GM23338 (cell line): ENCODE data around the gene CCDC28B. TPM values are rescaled to one million over a fixed set of nuclear protein-coding genes. Genes with fewer than 3 reads are reported as not detected.

Source experiments
- ATAC-seq: fragments of 200-7000 bp; cut with Tn5 transposase; 3 replicates; pipeline ENCODE4 v1.9.1; 2020
- DNase-seq: peaks from one replicate; pipeline ENCODE4 v3.0.0-alpha.2; 2015; ENCODE audit warnings: low spot score
- H2AFZ ChIP-seq: fragments of 200-600 bp; sonication (generic); 2 replicates; pipeline ENCODE4 v1.8.0; 2016; ENCODE audit warnings: antibody characterized with exemption, mild to moderate bottlenecking, moderate library complexity
- H3F3A ChIP-seq: fragments of 200-600 bp; sonication (generic); replicated peaks from 2 replicates; pipeline ENCODE4 v1.8.0; 2017; ENCODE audit warnings: antibody characterized with exemption, mixed run types, low read depth
- H3K27ac ChIP-seq: fragments of 200-600 bp; sonication (generic); 2 replicates; pipeline ENCODE4 v1.6.1; 2016; ENCODE audit warnings: low read depth
- H3K27me3 ChIP-seq: fragments of 200-600 bp; sonication (generic); 2 replicates; pipeline ENCODE4 v1.8.0; 2016; ENCODE audit warnings: mild to moderate bottlenecking, mixed run types, moderate library complexity; ENCODE audit not compliant: insufficient read depth
- H3K36me3 ChIP-seq: fragments of 200-600 bp; sonication (generic); 2 replicates; pipeline ENCODE4 v1.8.0; 2016; ENCODE audit warnings: mild to moderate bottlenecking; ENCODE audit not compliant: insufficient read depth
- H3K4me1 ChIP-seq: fragments of 200-600 bp; sonication (generic); 2 replicates; pipeline ENCODE4 v1.8.0; 2016; ENCODE audit warnings: mild to moderate bottlenecking, moderate library complexity; ENCODE audit not compliant: insufficient read depth
- H3K4me2 ChIP-seq: fragments of 200-600 bp; sonication (generic); 2 replicates; pipeline ENCODE4 v1.7.1; 2017; ENCODE audit warnings: mixed run types
- H3K4me3 ChIP-seq: fragments of 200-600 bp; sonication (generic); 2 replicates; pipeline ENCODE4 v1.6.1; 2016; ENCODE audit warnings: mixed run types
- H3K79me2 ChIP-seq: fragments of 200-600 bp; sonication (generic); replicated peaks from 2 replicates; pipeline ENCODE4 v1.8.0; 2017; ENCODE audit warnings: mild to moderate bottlenecking; ENCODE audit not compliant: insufficient read depth
- H3K9me2 ChIP-seq: fragments of 200-600 bp; sonication (generic); 2 replicates; pipeline ENCODE4 v1.8.0; 2017; ENCODE audit not compliant: insufficient read depth
- H4K20me1 ChIP-seq: fragments of 200-600 bp; sonication (generic); replicated peaks from 2 replicates; pipeline ENCODE4 v1.8.0; 2017; ENCODE audit warnings: mild to moderate bottlenecking; ENCODE audit not compliant: insufficient read depth
- H3K27ac Mint-ChIP-seq: 2 replicates; pipeline ENCODE4 v1.8.0; 2020; ENCODE audit warnings: inconsistent platforms, mild to moderate bottlenecking, moderate library complexity, mixed read lengths
- H3K27me3 Mint-ChIP-seq: 3 replicates; pipeline ENCODE4 v1.8.0; 2022; ENCODE audit warnings: low read depth, mild to moderate bottlenecking, moderate library complexity, mixed read lengths, inconsistent platforms; ENCODE audit not compliant: insufficient read depth, poor library complexity
- H3K36me3 Mint-ChIP-seq: 3 replicates; pipeline ENCODE4 v1.8.0; 2021; ENCODE audit warnings: low read depth, mild to moderate bottlenecking, inconsistent platforms, moderate library complexity, mixed read lengths
- H3K4me1 Mint-ChIP-seq: 3 replicates; pipeline ENCODE4 v1.8.0; 2020; ENCODE audit warnings: mild to moderate bottlenecking, inconsistent platforms, mixed read lengths
- H3K4me3 Mint-ChIP-seq: 3 replicates; pipeline ENCODE4 v1.8.0; 2021; ENCODE audit warnings: moderate library complexity, mild to moderate bottlenecking, inconsistent platforms, mixed read lengths
- H3K9me3 Mint-ChIP-seq: 3 replicates; pipeline ENCODE4 v1.8.0; 2020; ENCODE audit warnings: moderate library complexity, mild to moderate bottlenecking, inconsistent platforms, mixed read lengths
- CREB1 ChIP-seq: fragments of 250-450 bp; sonication (Bioruptor Pico); IDR thresholded peaks from 2 replicates; pipeline ENCODE4 v1.5.0; 2020; ENCODE audit warnings: low read depth, mild to moderate bottlenecking, moderate library complexity
- EZH2 ChIP-seq: fragments of 200-600 bp; sonication (generic); IDR thresholded peaks from one replicate; pipeline ENCODE4 v1.8.0; 2017; ENCODE audit warnings: antibody characterized with exemption, mild to moderate bottlenecking, low read depth; ENCODE audit not compliant: unreplicated experiment
- EZH2phosphoT487 ChIP-seq: fragments of 200-600 bp; sonication (generic); IDR thresholded peaks from one replicate; pipeline ENCODE4 v1.8.1; 2018; ENCODE audit warnings: antibody characterized with exemption; ENCODE audit not compliant: unreplicated experiment
- JUNB ChIP-seq: IDR thresholded peaks from one replicate; pipeline ENCODE4 v1.6.1; 2016; ENCODE audit warnings: antibody characterized with exemption; ENCODE audit not compliant: unreplicated experiment
- NANOG ChIP-seq: IDR thresholded peaks from 2 replicates; pipeline ENCODE4 v1.6.1; 2016; ENCODE audit warnings: antibody characterized with exemption, borderline replicate concordance
- POLR2AphosphoS5 ChIP-seq: IDR thresholded peaks from 2 replicates; pipeline ENCODE4 v1.6.1; 2016; ENCODE audit warnings: antibody characterized with exemption, low read depth
- STAT1 ChIP-seq: IDR thresholded peaks from one replicate; pipeline ENCODE4 v1.6.1; 2016; ENCODE audit warnings: antibody characterized with exemption; ENCODE audit not compliant: unreplicated experiment
- ZNF114 ChIP-seq: fragments of 250-450 bp; sonication (Bioruptor Pico); IDR thresholded peaks from 2 replicates; pipeline ENCODE4 v1.5.0; 2020; ENCODE audit warnings: mild to moderate bottlenecking, moderate library complexity
- ZNF331 ChIP-seq: fragments of 250-450 bp; sonication (Bioruptor Pico); IDR thresholded peaks from 2 replicates; pipeline ENCODE4 v1.5.0; 2020; ENCODE audit warnings: low read depth, mild to moderate bottlenecking, moderate library complexity
- polyA plus RNA-seq: library from polyadenylated mRNA; unstranded; fragments of >200 nt; fragmentation: Nextera tagmentation; extraction: Ambion mirVana; gene quantifications from 2 replicates; pipeline ENCODE4 v1.2.1, GENCODE V29; 2016
- total RNA-seq: library from RNA; depleted of rRNA; stranded (reverse); fragments of >200 nt; shearing (Covaris generic); gene quantifications from 2 replicates; pipeline ENCODE4 v1.2.3, GENCODE V29; 2014
- TF ChIP-seq, protein P1 (sequence below): IDR thresholded peaks from one replicate; pipeline ENCODE4 v1.6.1; 2018; ENCODE audit warnings: antibody characterized with exemption; ENCODE audit not compliant: unreplicated experiment
- TF ChIP-seq, protein P2 (sequence below), 2 experiments: fragments of 200-600 bp in 1 of 2; sonication (generic) in 1 of 2; conservative IDR thresholded peaks; 2 replicates each; pipeline versions ENCODE4 v1.5.1 to v1.6.1; 2016 to 2017; ENCODE audit warnings: antibody characterized with exemption in 2 of 2, low read depth in 2 of 2, mild to moderate bottlenecking in 2 of 2, moderate library complexity in 1 of 2
- TF ChIP-seq, protein P3 (sequence below): IDR thresholded peaks from 2 replicates; pipeline ENCODE4 v1.6.1; 2016; ENCODE audit warnings: antibody characterized with exemption
- TF ChIP-seq, protein P4 (sequence below): fragments of 250-450 bp; sonication (Bioruptor Pico); IDR thresholded peaks from 2 replicates; pipeline ENCODE4 v1.5.0; 2020; ENCODE audit warnings: mild to moderate bottlenecking, moderate library complexity

Gene CCDC28B
- total and polyA plus RNA-seq, 2 experiments from 2014 or later: 8.7 to 35.2 TPM

DNA sequence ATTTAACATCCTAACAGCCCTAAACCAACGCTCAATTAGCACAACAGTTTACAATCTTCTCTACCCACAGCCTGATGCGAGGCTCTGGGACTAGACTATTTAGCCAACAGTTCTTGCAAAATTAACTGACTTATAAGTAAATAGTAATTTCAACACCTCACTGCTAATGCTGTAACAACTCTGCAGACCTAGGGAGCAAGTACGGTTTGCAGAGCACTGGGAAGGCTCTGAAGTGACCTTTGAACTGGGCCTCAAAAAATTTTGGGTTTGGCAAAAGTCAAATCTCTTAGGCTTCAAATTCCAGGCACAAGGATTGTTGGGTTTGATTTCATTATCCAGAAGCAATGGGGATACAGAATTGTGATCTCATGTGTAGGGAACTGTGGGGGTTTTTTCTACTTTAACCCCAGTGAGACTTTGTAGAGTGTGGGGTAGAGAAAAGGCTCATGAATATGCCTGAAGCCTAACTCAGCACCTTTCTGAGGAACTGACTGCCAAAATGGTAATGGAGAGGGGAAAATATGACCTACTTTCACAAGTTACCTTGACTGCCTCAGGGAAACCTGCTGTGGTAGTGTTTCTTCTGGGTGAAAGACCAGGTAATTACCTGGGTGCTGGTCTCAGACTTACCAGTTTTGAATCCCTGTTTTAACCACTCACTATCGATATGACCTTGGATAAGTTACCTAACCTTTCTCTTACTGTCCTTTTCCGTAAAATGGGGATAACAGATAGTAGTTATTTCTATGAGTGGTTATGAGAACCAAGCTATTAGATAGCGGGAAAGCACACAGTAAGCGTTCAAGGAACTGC lies 21.8 kb upstream of the CCDC28B start:
- H3K27me3 ChIP-seq: no peaks in the 10 kb centered on the region
- peaks cover 30% of the 10 kb centered on the region for H3K4me1 ChIP-seq
- H2AFZ ChIP-seq: peak overlapping the region; percentile 94
- peaks cover 34% of the 10 kb centered on the region for H3F3A ChIP-seq
- peak overlapping the region; percentile 89 for H3K27ac Mint-ChIP-seq
- peaks cover 32% of the 10 kb centered on the region for H3K4me1 Mint-ChIP-seq
- peaks cover 20% of the 10 kb centered on the region for H4K20me1 ChIP-seq
- peaks cover 8% of the 10 kb centered on the region for H3K36me3 ChIP-seq
- peak overlapping the region; percentile 96 for H3K27ac ChIP-seq
- H3K9me3 Mint-ChIP-seq: no peaks in the 10 kb centered on the region
- no peaks in the 10 kb centered on the region for H3K9me2 ChIP-seq
- DNase-seq (no peak), ATAC-seq (no peak)
- peaks cover 33% of the 10 kb centered on the region for H3K36me3 Mint-ChIP-seq
- peaks cover 14% of the 10 kb centered on the region for H3K27me3 Mint-ChIP-seq
- H3K4me3 ChIP-seq: peak overlapping the region; percentile 93
- peak overlapping the region; percentile 97 for H3K4me2 ChIP-seq
- peak overlapping the region; percentile 95 for H3K4me3 Mint-ChIP-seq
- peaks cover 31% of the 10 kb centered on the region for H3K79me2 ChIP-seq
- no peak for TF ChIP-seq JUNB
- no peak for TF ChIP-seq ZNF331 (CRISPR knock-in tag)
- TF ChIP-seq NANOG: no peak
- TF ChIP-seq, protein P1, sequence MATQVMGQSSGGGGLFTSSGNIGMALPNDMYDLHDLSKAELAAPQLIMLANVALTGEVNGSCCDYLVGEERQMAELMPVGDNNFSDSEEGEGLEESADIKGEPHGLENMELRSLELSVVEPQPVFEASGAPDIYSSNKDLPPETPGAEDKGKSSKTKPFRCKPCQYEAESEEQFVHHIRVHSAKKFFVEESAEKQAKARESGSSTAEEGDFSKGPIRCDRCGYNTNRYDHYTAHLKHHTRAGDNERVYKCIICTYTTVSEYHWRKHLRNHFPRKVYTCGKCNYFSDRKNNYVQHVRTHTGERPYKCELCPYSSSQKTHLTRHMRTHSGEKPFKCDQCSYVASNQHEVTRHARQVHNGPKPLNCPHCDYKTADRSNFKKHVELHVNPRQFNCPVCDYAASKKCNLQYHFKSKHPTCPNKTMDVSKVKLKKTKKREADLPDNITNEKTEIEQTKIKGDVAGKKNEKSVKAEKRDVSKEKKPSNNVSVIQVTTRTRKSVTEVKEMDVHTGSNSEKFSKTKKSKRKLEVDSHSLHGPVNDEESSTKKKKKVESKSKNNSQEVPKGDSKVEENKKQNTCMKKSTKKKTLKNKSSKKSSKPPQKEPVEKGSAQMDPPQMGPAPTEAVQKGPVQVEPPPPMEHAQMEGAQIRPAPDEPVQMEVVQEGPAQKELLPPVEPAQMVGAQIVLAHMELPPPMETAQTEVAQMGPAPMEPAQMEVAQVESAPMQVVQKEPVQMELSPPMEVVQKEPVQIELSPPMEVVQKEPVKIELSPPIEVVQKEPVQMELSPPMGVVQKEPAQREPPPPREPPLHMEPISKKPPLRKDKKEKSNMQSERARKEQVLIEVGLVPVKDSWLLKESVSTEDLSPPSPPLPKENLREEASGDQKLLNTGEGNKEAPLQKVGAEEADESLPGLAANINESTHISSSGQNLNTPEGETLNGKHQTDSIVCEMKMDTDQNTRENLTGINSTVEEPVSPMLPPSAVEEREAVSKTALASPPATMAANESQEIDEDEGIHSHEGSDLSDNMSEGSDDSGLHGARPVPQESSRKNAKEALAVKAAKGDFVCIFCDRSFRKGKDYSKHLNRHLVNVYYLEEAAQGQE: no peak
- no peak for TF ChIP-seq POLR2AphosphoS5
- no peak for TF ChIP-seq EZH2phosphoT487
- TF ChIP-seq EZH2: no peak
- TF ChIP-seq ZNF114: no peak
- TF ChIP-seq, protein P2, sequence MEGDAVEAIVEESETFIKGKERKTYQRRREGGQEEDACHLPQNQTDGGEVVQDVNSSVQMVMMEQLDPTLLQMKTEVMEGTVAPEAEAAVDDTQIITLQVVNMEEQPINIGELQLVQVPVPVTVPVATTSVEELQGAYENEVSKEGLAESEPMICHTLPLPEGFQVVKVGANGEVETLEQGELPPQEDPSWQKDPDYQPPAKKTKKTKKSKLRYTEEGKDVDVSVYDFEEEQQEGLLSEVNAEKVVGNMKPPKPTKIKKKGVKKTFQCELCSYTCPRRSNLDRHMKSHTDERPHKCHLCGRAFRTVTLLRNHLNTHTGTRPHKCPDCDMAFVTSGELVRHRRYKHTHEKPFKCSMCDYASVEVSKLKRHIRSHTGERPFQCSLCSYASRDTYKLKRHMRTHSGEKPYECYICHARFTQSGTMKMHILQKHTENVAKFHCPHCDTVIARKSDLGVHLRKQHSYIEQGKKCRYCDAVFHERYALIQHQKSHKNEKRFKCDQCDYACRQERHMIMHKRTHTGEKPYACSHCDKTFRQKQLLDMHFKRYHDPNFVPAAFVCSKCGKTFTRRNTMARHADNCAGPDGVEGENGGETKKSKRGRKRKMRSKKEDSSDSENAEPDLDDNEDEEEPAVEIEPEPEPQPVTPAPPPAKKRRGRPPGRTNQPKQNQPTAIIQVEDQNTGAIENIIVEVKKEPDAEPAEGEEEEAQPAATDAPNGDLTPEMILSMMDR (conservative IDR thresholded peaks at IDR 0.05; ENCODE audit: low read depth in 2 of 2): no peak
- TF ChIP-seq, protein P3, sequence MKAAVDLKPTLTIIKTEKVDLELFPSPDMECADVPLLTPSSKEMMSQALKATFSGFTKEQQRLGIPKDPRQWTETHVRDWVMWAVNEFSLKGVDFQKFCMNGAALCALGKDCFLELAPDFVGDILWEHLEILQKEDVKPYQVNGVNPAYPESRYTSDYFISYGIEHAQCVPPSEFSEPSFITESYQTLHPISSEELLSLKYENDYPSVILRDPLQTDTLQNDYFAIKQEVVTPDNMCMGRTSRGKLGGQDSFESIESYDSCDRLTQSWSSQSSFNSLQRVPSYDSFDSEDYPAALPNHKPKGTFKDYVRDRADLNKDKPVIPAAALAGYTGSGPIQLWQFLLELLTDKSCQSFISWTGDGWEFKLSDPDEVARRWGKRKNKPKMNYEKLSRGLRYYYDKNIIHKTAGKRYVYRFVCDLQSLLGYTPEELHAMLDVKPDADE: no peak
- TF ChIP-seq, protein P4, sequence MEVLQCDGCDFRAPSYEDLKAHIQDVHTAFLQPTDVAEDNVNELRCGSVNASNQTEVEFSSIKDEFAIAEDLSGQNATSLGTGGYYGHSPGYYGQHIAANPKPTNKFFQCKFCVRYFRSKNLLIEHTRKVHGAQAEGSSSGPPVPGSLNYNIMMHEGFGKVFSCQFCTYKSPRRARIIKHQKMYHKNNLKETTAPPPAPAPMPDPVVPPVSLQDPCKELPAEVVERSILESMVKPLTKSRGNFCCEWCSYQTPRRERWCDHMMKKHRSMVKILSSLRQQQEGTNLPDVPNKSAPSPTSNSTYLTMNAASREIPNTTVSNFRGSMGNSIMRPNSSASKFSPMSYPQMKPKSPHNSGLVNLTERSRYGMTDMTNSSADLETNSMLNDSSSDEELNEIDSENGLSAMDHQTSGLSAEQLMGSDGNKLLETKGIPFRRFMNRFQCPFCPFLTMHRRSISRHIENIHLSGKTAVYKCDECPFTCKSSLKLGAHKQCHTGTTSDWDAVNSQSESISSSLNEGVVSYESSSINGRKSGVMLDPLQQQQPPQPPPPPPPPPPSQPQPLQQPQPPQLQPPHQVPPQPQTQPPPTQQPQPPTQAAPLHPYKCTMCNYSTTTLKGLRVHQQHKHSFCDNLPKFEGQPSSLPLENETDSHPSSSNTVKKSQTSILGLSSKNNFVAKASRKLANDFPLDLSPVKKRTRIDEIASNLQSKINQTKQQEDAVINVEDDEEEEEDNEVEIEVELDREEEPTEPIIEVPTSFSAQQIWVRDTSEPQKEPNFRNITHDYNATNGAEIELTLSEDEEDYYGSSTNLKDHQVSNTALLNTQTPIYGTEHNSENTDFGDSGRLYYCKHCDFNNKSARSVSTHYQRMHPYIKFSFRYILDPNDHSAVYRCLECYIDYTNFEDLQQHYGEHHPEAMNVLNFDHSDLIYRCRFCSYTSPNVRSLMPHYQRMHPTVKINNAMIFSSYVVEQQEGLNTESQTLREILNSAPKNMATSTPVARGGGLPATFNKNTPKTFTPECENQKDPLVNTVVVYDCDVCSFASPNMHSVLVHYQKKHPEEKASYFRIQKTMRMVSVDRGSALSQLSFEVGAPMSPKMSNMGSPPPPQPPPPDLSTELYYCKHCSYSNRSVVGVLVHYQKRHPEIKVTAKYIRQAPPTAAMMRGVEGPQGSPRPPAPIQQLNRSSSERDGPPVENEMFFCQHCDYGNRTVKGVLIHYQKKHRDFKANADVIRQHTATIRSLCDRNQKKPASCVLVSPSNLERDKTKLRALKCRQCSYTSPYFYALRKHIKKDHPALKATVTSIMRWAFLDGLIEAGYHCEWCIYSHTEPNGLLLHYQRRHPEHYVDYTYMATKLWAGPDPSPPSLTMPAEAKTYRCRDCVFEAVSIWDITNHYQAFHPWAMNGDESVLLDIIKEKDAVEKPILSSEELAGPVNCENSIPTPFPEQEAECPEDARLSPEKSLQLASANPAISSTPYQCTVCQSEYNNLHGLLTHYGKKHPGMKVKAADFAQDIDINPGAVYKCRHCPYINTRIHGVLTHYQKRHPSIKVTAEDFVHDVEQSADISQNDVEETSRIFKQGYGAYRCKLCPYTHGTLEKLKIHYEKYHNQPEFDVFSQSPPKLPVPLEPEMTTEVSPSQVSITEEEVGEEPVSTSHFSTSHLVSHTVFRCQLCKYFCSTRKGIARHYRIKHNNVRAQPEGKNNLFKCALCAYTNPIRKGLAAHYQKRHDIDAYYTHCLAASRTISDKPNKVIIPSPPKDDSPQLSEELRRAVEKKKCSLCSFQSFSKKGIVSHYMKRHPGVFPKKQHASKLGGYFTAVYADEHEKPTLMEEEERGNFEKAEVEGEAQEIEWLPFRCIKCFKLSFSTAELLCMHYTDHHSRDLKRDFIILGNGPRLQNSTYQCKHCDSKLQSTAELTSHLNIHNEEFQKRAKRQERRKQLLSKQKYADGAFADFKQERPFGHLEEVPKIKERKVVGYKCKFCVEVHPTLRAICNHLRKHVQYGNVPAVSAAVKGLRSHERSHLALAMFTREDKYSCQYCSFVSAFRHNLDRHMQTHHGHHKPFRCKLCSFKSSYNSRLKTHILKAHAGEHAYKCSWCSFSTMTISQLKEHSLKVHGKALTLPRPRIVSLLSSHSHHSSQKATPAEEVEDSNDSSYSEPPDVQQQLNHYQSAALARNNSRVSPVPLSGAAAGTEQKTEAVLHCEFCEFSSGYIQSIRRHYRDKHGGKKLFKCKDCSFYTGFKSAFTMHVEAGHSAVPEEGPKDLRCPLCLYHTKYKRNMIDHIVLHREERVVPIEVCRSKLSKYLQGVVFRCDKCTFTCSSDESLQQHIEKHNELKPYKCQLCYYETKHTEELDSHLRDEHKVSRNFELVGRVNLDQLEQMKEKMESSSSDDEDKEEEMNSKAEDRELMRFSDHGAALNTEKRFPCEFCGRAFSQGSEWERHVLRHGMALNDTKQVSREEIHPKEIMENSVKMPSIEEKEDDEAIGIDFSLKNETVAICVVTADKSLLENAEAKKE (CRISPR knock-in tag): no peak
- no peak for TF ChIP-seq STAT1
- TF ChIP-seq CREB1: no peak
